ENCODE measurements around the gene PCDHA6.
"Not testable (repeated sequence)": the region's sequence is repeated elsewhere in the genome, so short reads cannot be mapped to it uniquely, and the experiment has no call there.

The PCDHA6 gene

GRCh38 chr5:140796718-140797095, 31.1 kb upstream of the PCDHA6 start:
- no peak for DNase-seq (ENCODE audit: low read depth, low spot score)
- no peak overlapping the region for H3K4me3 ChIP-seq
- no peaks in the 10 kb centered on the region; the same call in 1 of the 2 replicates for H3K9me3 ChIP-seq (ENCODE audit: low read depth, low read length)
- TF ChIP-seq POLR2AphosphoS5 (IDR thresholded peaks at IDR 0.05; ENCODE audit: borderline replicate concordance, low read depth, low read length): no peak
- no peak for TF ChIP-seq EZH2 (IDR thresholded peaks at IDR 0.05)
- TF ChIP-seq FOXP2 (optimal IDR thresholded peaks at IDR 0.05; ENCODE audit: control extremely low read depth, extremely low read length, insufficient read depth): no peak
- no peak overlapping the region for H3K27ac ChIP-seq
- H3K9ac ChIP-seq (ENCODE audit: insufficient read length): no peak overlapping the region
- no peaks in the 10 kb centered on the region for H3K36me3 ChIP-seq (ENCODE audit: insufficient read depth, low read length)

GRCh38 chr5:140800816-140801493, 26.8 kb upstream of the PCDHA6 start, which contains the start of gene PCDHA3:
Gene PCDHA3 (plus strand): TSS chr5:140801057.
- no peak for DNase-seq (ENCODE audit: low read depth, low spot score)
- TF ChIP-seq FOXP2 (optimal IDR thresholded peaks at IDR 0.05; ENCODE audit: control extremely low read depth, extremely low read length, insufficient read depth) (no peak), EZH2 (IDR thresholded peaks at IDR 0.05) (no peak), POLR2AphosphoS5 (IDR thresholded peaks at IDR 0.05; ENCODE audit: borderline replicate concordance, low read depth, low read length) (no peak)
- H3K4me3 ChIP-seq: no peak within 1 kb of the TSS

GRCh38 chr5:140801494-140801841, 26.3 kb upstream of the PCDHA6 start:
- Histone ChIP-seq H3K9ac (ENCODE audit: insufficient read length) (no peak overlapping the region), H3K27ac (no peak overlapping the region), H3K36me3 (ENCODE audit: insufficient read depth, low read length) (no peaks in the 10 kb centered on the region), H3K9me3 (ENCODE audit: low read depth, low read length) (no peaks in the 10 kb centered on the region), H3K4me3 (no peak overlapping the region)
- no peak for TF ChIP-seq EZH2 (IDR thresholded peaks at IDR 0.05)
- TF ChIP-seq FOXP2 (optimal IDR thresholded peaks at IDR 0.05; ENCODE audit: control extremely low read depth, extremely low read length, insufficient read depth): no peak
- no peak for TF ChIP-seq POLR2AphosphoS5 (IDR thresholded peaks at IDR 0.05; ENCODE audit: borderline replicate concordance, low read depth, low read length)
- DNase-seq (ENCODE audit: low read depth, low spot score): no peak

More at GRCh38 chr5:140800816-140801493, 26.8 kb upstream of the PCDHA6 start, which contains the start of gene PCDHA3:
- Histone ChIP-seq H3K9me3 (ENCODE audit: low read depth, low read length) (no peaks in the 10 kb centered on the region), H3K9ac (ENCODE audit: insufficient read length) (no peak within 1 kb of the TSS), H3K27ac (no peak within 1 kb of the TSS), H3K36me3 (ENCODE audit: insufficient read depth, low read length) (no peaks in the 10 kb centered on the region)

GRCh38 chr5:140802381-140802780, 25.4 kb upstream of the PCDHA6 start:
- H3K4me3 ChIP-seq; H3K9me3 ChIP-seq (ENCODE audit: low read depth, low read length); H3K36me3 ChIP-seq (ENCODE audit: insufficient read depth, low read length); DNase-seq (ENCODE audit: low read depth, low spot score); H3K27ac ChIP-seq; H3K9ac ChIP-seq (ENCODE audit: insufficient read length): not testable (repeated sequence)

- TF ChIP-seq POLR2AphosphoS5 (IDR thresholded peaks at IDR 0.05; ENCODE audit: borderline replicate concordance, low read depth, low read length) (no peak), FOXP2 (optimal IDR thresholded peaks at IDR 0.05; ENCODE audit: control extremely low read depth, extremely low read length, insufficient read depth) (no peak), EZH2 (IDR thresholded peaks at IDR 0.05) (no peak)
- DNase-seq (ENCODE audit: low read depth, low spot score): no peak
- Histone ChIP-seq H3K36me3 (ENCODE audit: insufficient read depth, low read length) (no peaks in the 10 kb centered on the region), H3K4me3 (no peak overlapping the region), H3K9me3 (ENCODE audit: low read depth, low read length) (no peaks in the 10 kb centered on the region), H3K27ac (no peak overlapping the region), H3K9ac (ENCODE audit: insufficient read length) (no peak overlapping the region)
These were observed 24.9 kb upstream of the PCDHA6 start for GRCh38 chr5:140802781-140803271.

- H3K27ac ChIP-seq: no peak within 1 kb of the TSS
- TF ChIP-seq EZH2 (IDR thresholded peaks at IDR 0.05): no peak
- peak; percentile 46; the same call in 1 of the 2 replicates for TF ChIP-seq POLR2AphosphoS5 (IDR thresholded peaks at IDR 0.05; ENCODE audit: borderline replicate concordance, low read depth, low read length)
- peak; percentile 51 for DNase-seq (ENCODE audit: low read depth, low spot score)
- peak within 1 kb of the TSS; percentile 97 for H3K4me3 ChIP-seq
- no peaks in the 10 kb centered on the region for H3K36me3 ChIP-seq (ENCODE audit: insufficient read depth, low read length)
- no peaks in the 10 kb centered on the region for H3K9me3 ChIP-seq (ENCODE audit: low read depth, low read length)
- H3K9ac ChIP-seq (ENCODE audit: insufficient read length): peak within 1 kb of the TSS; percentile 88
These were observed 20.7 kb upstream of the PCDHA6 start, which contains the start of gene PCDHA4 for GRCh38 chr5:140806834-140807775. Gene PCDHA4 (plus strand): TSS chr5:140807068.

- not testable (repeated sequence) for H3K9me3 ChIP-seq (ENCODE audit: low read depth, low read length); H3K9ac ChIP-seq (ENCODE audit: insufficient read length); DNase-seq (ENCODE audit: low read depth, low spot score); H3K27ac ChIP-seq; H3K36me3 ChIP-seq (ENCODE audit: insufficient read depth, low read length); H3K4me3 ChIP-seq
These were observed 19.4 kb upstream of the PCDHA6 start for GRCh38 chr5:140808241-140808888.

GRCh38 chr5:140808889-140809291, 18.9 kb upstream of the PCDHA6 start:
- TF ChIP-seq EZH2 (IDR thresholded peaks at IDR 0.05) (no peak), FOXP2 (optimal IDR thresholded peaks at IDR 0.05; ENCODE audit: control extremely low read depth, extremely low read length, insufficient read depth) (no peak), POLR2AphosphoS5 (IDR thresholded peaks at IDR 0.05; ENCODE audit: borderline replicate concordance, low read depth, low read length) (no peak)
- DNase-seq (ENCODE audit: low read depth, low spot score): no peak
- Histone ChIP-seq H3K4me3 (no peak overlapping the region), H3K36me3 (ENCODE audit: insufficient read depth, low read length) (no peaks in the 10 kb centered on the region), H3K27ac (no peak overlapping the region), H3K9me3 (ENCODE audit: low read depth, low read length) (no peaks in the 10 kb centered on the region), H3K9ac (ENCODE audit: insufficient read length) (no peak overlapping the region)

All from SK-N-MC (cell line).